Superior temporal gyrus (tissue), 1 donor: ENCODE measurements around the gene CFDP1.
"Not testable (repeated sequence)": the region's sequence is repeated elsewhere in the genome, so short reads cannot be mapped to it uniquely, and the experiment has no call there.

Source experiments
- DNase-seq: peaks from one replicate; pipeline ENCODE4 v3.0.0-alpha.2; 2016; ENCODE audit errors: extremely low spot score

CFDP1 gene

GRCh38 chr16:75458439-75458838, 25.1 kb upstream of the CFDP1 start:
- no peak for DNase-seq

GRCh38 chr16:75458029-75458428, 24.7 kb upstream of the CFDP1 start:
- DNase-seq, result no peak

- no peak for DNase-seq
Measured at GRCh38 chr16:75457485-75458021, 24.2 kb upstream of the CFDP1 start.

- no peak for DNase-seq
Measured at GRCh38 chr16:75456971-75457370, 23.7 kb upstream of the CFDP1 start.

- DNase-seq, result not testable (repeated sequence)
Measured at GRCh38 chr16:75456486-75456885, 23.2 kb upstream of the CFDP1 start.

GRCh38 chr16:75455677-75456076, 22.4 kb upstream of the CFDP1 start:
- DNase-seq, result no peak

- no peak for DNase-seq
Measured at GRCh38 chr16:75452464-75453190, 19.3 kb upstream of the CFDP1 start.

GRCh38 chr16:75446416-75446815, 13.1 kb upstream of the CFDP1 start:
- no peak for DNase-seq

GRCh38 chr16:75445298-75445697, 12.0 kb upstream of the CFDP1 start:
- no peak for DNase-seq

- DNase-seq, result no peak
Measured at GRCh38 chr16:75443298-75443697, 10.0 kb upstream of the CFDP1 start.

- DNase-seq, result peak; percentile 86
Measured at GRCh38 chr16:75433732-75434413, 570 bp upstream of the CFDP1 start.

- DNase-seq, result no peak
Measured at GRCh38 chr16:75429621-75430403, 3.5 kb downstream of the CFDP1 start.

GRCh38 chr16:75426524-75426923, 6.8 kb downstream of the CFDP1 start:
- DNase-seq, result not testable (repeated sequence)

- peak; percentile 18 for DNase-seq
Measured at GRCh38 chr16:75424105-75424762, 9.1 kb downstream of the CFDP1 start.

- DNase-seq, result no peak
Measured at GRCh38 chr16:75423723-75424104, 9.6 kb downstream of the CFDP1 start.

GRCh38 chr16:75421820-75422126, 11.5 kb downstream of the CFDP1 start:
- no peak for DNase-seq

GRCh38 chr16:75420987-75421819, 12.1 kb downstream of the CFDP1 start:
- no peak for DNase-seq

- DNase-seq, result no peak
Measured at GRCh38 chr16:75416904-75417565, 16.3 kb downstream of the CFDP1 start.

GRCh38 chr16:75415169-75415905, 18.0 kb downstream of the CFDP1 start:
- peak; percentile 31 for DNase-seq

- DNase-seq, result no peak
Measured at GRCh38 chr16:75413951-75414350, 19.4 kb downstream of the CFDP1 start.
